SH-SY5Y (cell line): ENCODE data around the gene MATCAP1.

Experiments used
- GATA2 ChIP-seq: IDR thresholded peaks from 2 replicates; pipeline ENCODE4 v1.6.1; 2011; ENCODE audit warnings: mild to moderate bottlenecking, low read depth, low read length
- GATA3 ChIP-seq: IDR thresholded peaks from 2 replicates; pipeline ENCODE4 v1.6.1; 2011; ENCODE audit warnings: low read depth, mild to moderate bottlenecking, low read length, moderate library complexity

GRCh38 chr16:67177743-67178699 is 5.7 kb downstream of the MATCAP1 start:
- no peak for TF ChIP-seq GATA2
- TF ChIP-seq GATA3, result no peak
